Lung (tissue), 12 donors: ENCODE measurements around the gene TF. TPM values are rescaled to one million over a fixed set of nuclear protein-coding genes. Genes with fewer than 3 reads are reported as not detected.
A peak's percentile ranks its signal among the peaks of the same experiment; 100 is the strongest.

Experiments used
- ATAC-seq: fragments of 200-7000 bp; cut with Tn5 transposase; one replicate; pipeline ENCODE4 v1.9.1; 2020; ENCODE audit warnings: moderate number of reproducible peaks; ENCODE audit not compliant: insufficient read depth, low FRiP score
- DNase-seq, 3 donors: peaks; one replicate each; pipeline ENCODE4 v3.0.0-alpha.2; 2013 to 2017
- H3K27ac ChIP-seq, 2 donors: one replicate each; pipeline ENCODE4 v1.5.1; 2013; ENCODE audit warnings: mild to moderate bottlenecking in 2 of 2, moderate library complexity in 2 of 2, control low read depth in 1 of 2, inconsistent platforms in 1 of 2, low read depth in 1 of 2, low read length in 1 of 2
- H3K27me3 ChIP-seq, 3 donors: one replicate each; pipeline ENCODE4 v1.5.1; 2013; ENCODE audit warnings: low read length in 2 of 3; ENCODE audit not compliant: control insufficient read depth in 3 of 3, insufficient read depth in 3 of 3
- H3K36me3 ChIP-seq, 4 donors: one replicate each; pipeline ENCODE4 v1.5.1; 2013; ENCODE audit warnings: low read length in 4 of 4, mild to moderate bottlenecking in 1 of 4, moderate library complexity in 1 of 4; ENCODE audit not compliant: control insufficient read depth in 4 of 4, insufficient read depth in 4 of 4
- H3K4me1 ChIP-seq, 5 donors: one replicate each; pipeline ENCODE4 v1.5.1; 2013; ENCODE audit warnings: low read length in 5 of 5, mild to moderate bottlenecking in 2 of 5, moderate library complexity in 1 of 5; ENCODE audit not compliant: control insufficient read depth in 5 of 5, insufficient read depth in 5 of 5
- H3K4me3 ChIP-seq: one replicate; pipeline ENCODE4 v1.5.1; 2013; ENCODE audit warnings: mild to moderate bottlenecking, control low read depth, moderate library complexity
- H3K9ac ChIP-seq, 2 donors: one replicate each; pipeline ENCODE4 v1.5.1; 2013; ENCODE audit warnings: low read length in 2 of 2, control low read depth in 1 of 2; ENCODE audit not compliant: insufficient read depth in 1 of 2
- H3K9me3 ChIP-seq, 4 donors: one replicate each; pipeline ENCODE4 v1.5.1; 2013; ENCODE audit warnings: low read length in 3 of 4, mild to moderate bottlenecking in 1 of 4, moderate library complexity in 1 of 4; ENCODE audit not compliant: control insufficient read depth in 4 of 4, insufficient read depth in 3 of 4
- CTCF ChIP-seq: IDR thresholded peaks from 2 replicates; pipeline ENCODE4 v1.5.1; 2012; ENCODE audit warnings: mild to moderate bottlenecking; ENCODE audit errors: control extremely low read depth, extremely low read depth
- WGBS, 2 donors: extraction: QIAGEN DNeasy Blood & Tissue Kit; methylation state at CpG; one replicate each; pipeline ENCODE4 v1.1.7; 2013; 5-methylcytosine and 5-hydroxymethylcytosine counted together
- polyA plus RNA-seq, 2 donors: library from polyadenylated mRNA; stranded (reverse); fragments of 200-250 nt; gene quantifications; one replicate each; pipeline ENCODE4 v1.2.1, GENCODE V29; 2013
- total RNA-seq, 2 donors: library from RNA; depleted of rRNA in 1 of 2; stranded (reverse); fragments of >200 nt in 1 of 2; gene quantifications; one replicate each; pipeline ENCODE4 v1.2.1, GENCODE V29; 2014 to 2021
- donor health status: control.
- donor health status: control.
- donor health status: Bipolar disorder and iron deficiency.
- donor health status: healthy.
- donor health status: DM: yes; HTN: yes; CAD: no.

The TF gene
- total and polyA plus RNA-seq, 4 donors: 0.59 to 36.1 (median 15.7) TPM

- no peaks in the 10 kb centered on the region for H3K36me3 ChIP-seq
- H3K9ac ChIP-seq: no peak overlapping the region
- no peak overlapping the region for H3K4me3 ChIP-seq
- DNase-seq (no peak), ATAC-seq (no peak)
- peaks cover 0 to 1% (median 0%) of the 10 kb centered on the region in 4 donors for H3K9me3 ChIP-seq
- no peak overlapping the region for H3K27ac ChIP-seq
- TF ChIP-seq CTCF: no peak
- 88 to 93% methylated on average over 6 of the region's 6 CpGs for WGBS, 2 donors
- H3K27me3 ChIP-seq: no peaks in the 10 kb centered on the region
- no peaks in the 10 kb centered on the region for H3K4me1 ChIP-seq
These were observed 94.6 kb downstream of the TF start for GRCh38 chr3:133840767-133841166.

GRCh38 chr3:133841196-133841595 is 95.0 kb downstream of the TF start:
- H3K27ac ChIP-seq: no peak overlapping the region
- no peak for DNase-seq
- H3K4me3 ChIP-seq: no peak overlapping the region
- no peaks in the 10 kb centered on the region for H3K4me1 ChIP-seq
- H3K9me3 ChIP-seq: peaks cover 0 to 1% (median 0%) of the 10 kb centered on the region in 4 donors
- WGBS, 2 donors: 93 to 95% methylated on average over 8 of the region's 8 CpGs
- H3K36me3 ChIP-seq: no peaks in the 10 kb centered on the region
- TF ChIP-seq CTCF: no peak
- no peak overlapping the region for H3K9ac ChIP-seq
- no peaks in the 10 kb centered on the region for H3K27me3 ChIP-seq
- ATAC-seq: no peak

DNA sequence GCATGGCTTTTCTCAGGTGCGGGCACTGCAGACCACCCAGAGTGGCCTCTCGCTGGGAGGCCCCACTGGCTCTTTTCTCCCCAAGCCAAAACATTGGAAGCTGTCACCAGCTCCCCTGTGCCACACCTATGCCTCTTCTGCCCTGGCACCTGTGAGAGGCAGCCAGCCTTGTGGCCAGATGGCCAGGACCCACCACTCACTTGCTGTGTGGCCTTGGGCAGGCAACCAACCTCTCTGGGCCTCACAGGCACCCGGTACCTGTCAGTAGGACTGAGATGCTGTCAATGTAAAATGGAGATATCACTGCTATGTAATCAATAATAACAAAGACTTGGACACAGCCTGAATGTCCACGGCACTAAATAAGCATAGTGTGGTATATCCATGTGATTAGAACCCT is 96.0 kb downstream of the TF start:
- ATAC-seq (no peak), DNase-seq (no peak)
- H3K4me1 ChIP-seq: no peaks in the 10 kb centered on the region
- no peaks in the 10 kb centered on the region for H3K36me3 ChIP-seq
- no peak overlapping the region for H3K27ac ChIP-seq
- no peaks in the 10 kb centered on the region for H3K27me3 ChIP-seq
- TF ChIP-seq CTCF: no peak
- H3K9ac ChIP-seq: no peak overlapping the region
- no peak overlapping the region for H3K4me3 ChIP-seq
- peaks cover 0 to 1% (median 0%) of the 10 kb centered on the region in 4 donors for H3K9me3 ChIP-seq
- WGBS, 2 donors: 88 to 93% methylated on average over 4 of the region's 4 CpGs

- Histone ChIP-seq H3K9ac (no peak overlapping the region), H3K36me3 (no peaks in the 10 kb centered on the region), H3K4me1 (no peaks in the 10 kb centered on the region), H3K27ac (no peak overlapping the region), H3K9me3 (peaks cover 0 to 1% (median 0%) of the 10 kb centered on the region in 4 donors), H3K4me3 (no peak overlapping the region), H3K27me3 (no peaks in the 10 kb centered on the region)
- TF ChIP-seq CTCF: no peak
- peak in 1 of 3 donors; percentile 15 for DNase-seq
- 85 to 88% methylated on average over 7 of the region's 7 CpGs for WGBS, 2 donors
- no peak for ATAC-seq
These were observed 97.4 kb downstream of the TF start for GRCh38 chr3:133843634-133844033.
